Measurements from ENCODE around the gene ERGIC1.

DNA sequence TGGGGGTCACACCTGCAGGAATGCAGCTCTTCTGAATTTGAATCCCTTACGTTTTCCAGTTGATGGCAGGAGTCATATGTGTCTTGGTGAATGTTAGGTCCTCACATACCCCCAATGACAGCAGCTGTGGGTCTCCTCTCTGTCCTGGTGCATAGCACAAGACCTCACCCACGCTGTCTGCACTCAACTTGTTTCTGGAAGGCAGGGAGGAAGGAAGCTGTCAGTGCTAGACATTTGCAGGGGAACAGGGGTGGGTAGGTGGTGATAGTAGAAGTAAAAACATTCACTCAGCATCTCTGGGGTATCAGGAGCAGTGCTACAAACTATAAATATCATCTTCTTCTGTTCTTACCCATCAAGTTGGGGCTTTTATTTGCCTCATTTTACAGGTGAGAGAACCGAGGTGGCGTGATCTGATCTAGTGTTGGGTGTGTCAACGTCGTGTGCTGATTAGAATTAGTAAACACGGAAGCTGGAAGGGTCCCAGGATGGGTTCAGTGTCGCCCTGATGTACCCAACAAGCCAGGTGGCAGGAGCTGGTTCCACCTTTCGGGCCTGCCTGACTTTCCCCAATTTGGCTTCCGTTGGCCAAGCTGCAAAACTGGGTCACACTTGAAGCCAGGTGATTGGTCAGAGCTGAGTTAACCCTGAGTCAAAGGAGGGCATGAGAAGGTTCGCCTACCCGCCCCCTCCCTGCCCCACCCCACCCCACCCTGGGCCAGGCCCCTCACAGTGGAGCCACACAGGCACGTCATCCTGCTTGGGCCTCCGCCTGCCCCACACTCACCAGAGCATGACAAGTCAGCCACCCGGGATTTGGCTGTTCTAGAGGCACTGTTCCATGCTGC, 15.8 kb downstream of the ERGIC1 start:
- TF ChIP-seq ZNF263 (CRISPR knock-in tag; IDR thresholded peaks at IDR 0.05; ENCODE audit: low read depth) (no peak), CBFB (CRISPR knock-in tag; IDR thresholded peaks at IDR 0.05; ENCODE audit: low read depth) (no peak), ESRRA (CRISPR knock-in tag; IDR thresholded peaks at IDR 0.05; ENCODE audit: borderline replicate concordance) (no peak), CREB1 (CRISPR knock-in tag; IDR thresholded peaks at IDR 0.05) (no peak), ATF1 (CRISPR knock-in tag; IDR thresholded peaks at IDR 0.05) (no peak), MXD4 (CRISPR knock-in tag; IDR thresholded peaks at IDR 0.05; ENCODE audit: borderline replicate concordance) (no peak), NR1H2 (CRISPR knock-in tag; IDR thresholded peaks at IDR 0.05) (no peak)
- TF ChIP-seq, protein P1, sequence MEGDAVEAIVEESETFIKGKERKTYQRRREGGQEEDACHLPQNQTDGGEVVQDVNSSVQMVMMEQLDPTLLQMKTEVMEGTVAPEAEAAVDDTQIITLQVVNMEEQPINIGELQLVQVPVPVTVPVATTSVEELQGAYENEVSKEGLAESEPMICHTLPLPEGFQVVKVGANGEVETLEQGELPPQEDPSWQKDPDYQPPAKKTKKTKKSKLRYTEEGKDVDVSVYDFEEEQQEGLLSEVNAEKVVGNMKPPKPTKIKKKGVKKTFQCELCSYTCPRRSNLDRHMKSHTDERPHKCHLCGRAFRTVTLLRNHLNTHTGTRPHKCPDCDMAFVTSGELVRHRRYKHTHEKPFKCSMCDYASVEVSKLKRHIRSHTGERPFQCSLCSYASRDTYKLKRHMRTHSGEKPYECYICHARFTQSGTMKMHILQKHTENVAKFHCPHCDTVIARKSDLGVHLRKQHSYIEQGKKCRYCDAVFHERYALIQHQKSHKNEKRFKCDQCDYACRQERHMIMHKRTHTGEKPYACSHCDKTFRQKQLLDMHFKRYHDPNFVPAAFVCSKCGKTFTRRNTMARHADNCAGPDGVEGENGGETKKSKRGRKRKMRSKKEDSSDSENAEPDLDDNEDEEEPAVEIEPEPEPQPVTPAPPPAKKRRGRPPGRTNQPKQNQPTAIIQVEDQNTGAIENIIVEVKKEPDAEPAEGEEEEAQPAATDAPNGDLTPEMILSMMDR (IDR thresholded peaks at IDR 0.05), result no peak
- TF ChIP-seq, protein P2, sequence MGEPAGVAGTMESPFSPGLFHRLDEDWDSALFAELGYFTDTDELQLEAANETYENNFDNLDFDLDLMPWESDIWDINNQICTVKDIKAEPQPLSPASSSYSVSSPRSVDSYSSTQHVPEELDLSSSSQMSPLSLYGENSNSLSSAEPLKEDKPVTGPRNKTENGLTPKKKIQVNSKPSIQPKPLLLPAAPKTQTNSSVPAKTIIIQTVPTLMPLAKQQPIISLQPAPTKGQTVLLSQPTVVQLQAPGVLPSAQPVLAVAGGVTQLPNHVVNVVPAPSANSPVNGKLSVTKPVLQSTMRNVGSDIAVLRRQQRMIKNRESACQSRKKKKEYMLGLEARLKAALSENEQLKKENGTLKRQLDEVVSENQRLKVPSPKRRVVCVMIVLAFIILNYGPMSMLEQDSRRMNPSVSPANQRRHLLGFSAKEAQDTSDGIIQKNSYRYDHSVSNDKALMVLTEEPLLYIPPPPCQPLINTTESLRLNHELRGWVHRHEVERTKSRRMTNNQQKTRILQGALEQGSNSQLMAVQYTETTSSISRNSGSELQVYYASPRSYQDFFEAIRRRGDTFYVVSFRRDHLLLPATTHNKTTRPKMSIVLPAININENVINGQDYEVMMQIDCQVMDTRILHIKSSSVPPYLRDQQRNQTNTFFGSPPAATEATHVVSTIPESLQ (CRISPR knock-in tag; IDR thresholded peaks at IDR 0.05), result no peak
- TF ChIP-seq, protein P3, sequence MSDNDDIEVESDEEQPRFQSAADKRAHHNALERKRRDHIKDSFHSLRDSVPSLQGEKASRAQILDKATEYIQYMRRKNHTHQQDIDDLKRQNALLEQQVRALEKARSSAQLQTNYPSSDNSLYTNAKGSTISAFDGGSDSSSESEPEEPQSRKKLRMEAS (CRISPR knock-in tag; IDR thresholded peaks at IDR 0.05), result no peak
- TF ChIP-seq, protein P4, sequence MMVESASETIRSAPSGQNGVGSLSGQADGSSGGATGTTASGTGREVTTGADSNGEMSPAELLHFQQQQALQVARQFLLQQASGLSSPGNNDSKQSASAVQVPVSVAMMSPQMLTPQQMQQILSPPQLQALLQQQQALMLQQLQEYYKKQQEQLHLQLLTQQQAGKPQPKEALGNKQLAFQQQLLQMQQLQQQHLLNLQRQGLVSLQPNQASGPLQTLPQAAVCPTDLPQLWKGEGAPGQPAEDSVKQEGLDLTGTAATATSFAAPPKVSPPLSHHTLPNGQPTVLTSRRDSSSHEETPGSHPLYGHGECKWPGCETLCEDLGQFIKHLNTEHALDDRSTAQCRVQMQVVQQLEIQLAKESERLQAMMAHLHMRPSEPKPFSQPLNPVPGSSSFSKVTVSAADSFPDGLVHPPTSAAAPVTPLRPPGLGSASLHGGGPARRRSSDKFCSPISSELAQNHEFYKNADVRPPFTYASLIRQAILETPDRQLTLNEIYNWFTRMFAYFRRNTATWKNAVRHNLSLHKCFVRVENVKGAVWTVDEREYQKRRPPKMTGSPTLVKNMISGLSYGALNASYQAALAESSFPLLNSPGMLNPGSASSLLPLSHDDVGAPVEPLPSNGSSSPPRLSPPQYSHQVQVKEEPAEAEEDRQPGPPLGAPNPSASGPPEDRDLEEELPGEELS (CRISPR knock-in tag; IDR thresholded peaks at IDR 0.05), result no peak
- TF ChIP-seq, protein P5, sequence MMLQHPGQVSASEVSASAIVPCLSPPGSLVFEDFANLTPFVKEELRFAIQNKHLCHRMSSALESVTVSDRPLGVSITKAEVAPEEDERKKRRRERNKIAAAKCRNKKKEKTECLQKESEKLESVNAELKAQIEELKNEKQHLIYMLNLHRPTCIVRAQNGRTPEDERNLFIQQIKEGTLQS (CRISPR knock-in tag; conservative IDR thresholded peaks at IDR 0.05), result no peak
